ENCODE data around the gene PARVB.

- TF ChIP-seq POLR2A (IDR thresholded peaks at IDR 0.05) (no peak), CTCF (IDR thresholded peaks at IDR 0.05) (no peak)
These were observed 148.4 kb downstream of the PARVB start for GRCh38 chr22:44172370-44173108.
